Vagina (tissue), 2 donors: ENCODE data around the gene ADAMTS16.

Experiments
- CTCF ChIP-seq, 3 experiments: fragments of 450-650 bp in 2 of 3; fragments of 200-600 bp in 1 of 3; sonication (generic) in 1 of 3; IDR thresholded peaks; one replicate each; pipeline ENCODE4 v1.5.1; 2017 to 2019; ENCODE audit warnings: antibody characterized with exemption in 3 of 3, mild to moderate bottlenecking in 2 of 3, moderate library complexity in 2 of 3
- POLR2AphosphoS5 ChIP-seq, 2 donors: sonication (generic); formaldehyde crosslinking; IDR thresholded peaks; one replicate each; pipeline ENCODE4 v1.9.0; 2017; ENCODE audit warnings: antibody characterized with exemption in 2 of 2, mild to moderate bottlenecking in 2 of 2, low read depth in 1 of 2; ENCODE audit not compliant: insufficient read depth in 1 of 2

- TF ChIP-seq CTCF (IDR thresholded peaks at IDR 0.05), result no peak
- TF ChIP-seq POLR2AphosphoS5 (IDR thresholded peaks at IDR 0.05; ENCODE audit: insufficient read depth in 1 of 2, low read depth in 1 of 2), result no peak
Measured at GRCh38 chr5:5306696-5307095, 166.6 kb downstream of the ADAMTS16 start.
